Aorta (tissue), 5 donors: ENCODE measurements around the gene GP5. TPM values are rescaled to one million over a fixed set of nuclear protein-coding genes. Genes with fewer than 3 reads are reported as not detected.

Experiments used
- ATAC-seq: fragments of 200-7000 bp; cut with Tn5 transposase; one replicate; pipeline ENCODE4 v1.9.1; 2022; ENCODE audit warnings: moderate library complexity; ENCODE audit not compliant: low FRiP score
- DNase-seq, 2 donors: peaks; one replicate each; pipeline ENCODE4 v3.0.0-alpha.2; 2020
- H3K27ac ChIP-seq, 2 donors: one replicate each; pipeline ENCODE4 v1.5.1; 2013; ENCODE audit warnings: low read length in 2 of 2, mild to moderate bottlenecking in 2 of 2, moderate library complexity in 2 of 2, control low read depth in 1 of 2, inconsistent platforms in 1 of 2, low read depth in 1 of 2
- H3K27me3 ChIP-seq, 2 donors: one replicate each; pipeline ENCODE4 v1.6.1; 2013; ENCODE audit warnings: control low read depth in 1 of 2, low read length in 1 of 2, mild to moderate bottlenecking in 1 of 2, moderate library complexity in 1 of 2; ENCODE audit not compliant: insufficient read depth in 2 of 2, control insufficient read depth in 1 of 2
- H3K36me3 ChIP-seq, 2 donors: one replicate each; pipeline ENCODE4 v1.6.1; 2013; ENCODE audit warnings: control low read depth in 1 of 2, low read length in 1 of 2, mild to moderate bottlenecking in 1 of 2; ENCODE audit not compliant: insufficient read depth in 2 of 2, control insufficient read depth in 1 of 2
- H3K4me1 ChIP-seq, 2 donors: one replicate each; pipeline ENCODE4 v1.6.1; 2013; ENCODE audit warnings: low read length in 2 of 2, control low read depth in 1 of 2, mild to moderate bottlenecking in 1 of 2, moderate library complexity in 1 of 2; ENCODE audit not compliant: insufficient read depth in 2 of 2, control insufficient read depth in 1 of 2
- H3K4me3 ChIP-seq, 2 donors: one replicate each; pipeline ENCODE4 v1.5.1; 2013; ENCODE audit warnings: low read length in 2 of 2, control low read depth in 1 of 2, mild to moderate bottlenecking in 1 of 2
- H3K9me3 ChIP-seq: one replicate; pipeline ENCODE4 v1.6.1; 2013; ENCODE audit warnings: mild to moderate bottlenecking, low read length; ENCODE audit not compliant: control insufficient read depth
- WGBS, 2 donors: extraction: QIAGEN DNeasy Blood & Tissue Kit; methylation state at CpG; one replicate each; pipeline ENCODE4 v1.1.7; 2013; 5-methylcytosine and 5-hydroxymethylcytosine counted together
- intact Hi-C, 2 donors: fragments of 100-400 bp; cut with DNase I; formaldehyde crosslinking; loops; one replicate each; pipeline versions ENCODE4 v1.14.2 to v1.15.0; 2022
- polyA plus RNA-seq, 2 donors: library from polyadenylated mRNA; stranded (reverse); fragments of 200-250 nt; gene quantifications; one replicate each; pipeline ENCODE4 v1.2.3, GENCODE V29; 2013
- total RNA-seq, 2 donors: library from RNA; stranded (reverse); fragmentation: NEBNext Ultra II Directional; extraction: Animal tissue kit (Norgen Biotek cat#: 25700); gene quantifications; one replicate each; pipeline ENCODE4 v1.2.1, GENCODE V29; 2021
- donor health status: healthy with polysubstance abuse.
- donor health status: Bipolar disorder and iron deficiency.
- donor health status: DM: no; HTN: no; CAD: no.
- donor health status: DM: no; HTN: no; CAD: no.
- donor health status: DM: yes; HTN: yes; CAD: no.

Gene GP5
- total and polyA plus RNA-seq, 4 donors = 0.15 to 0.33 (median 0.19) TPM; not detected in 1

- 46% methylated on average over 10 of the region's 10 CpGs for WGBS, 2 donors
- Histone ChIP-seq H3K4me3 (no peak overlapping the region), H3K27me3 (no peaks in the 10 kb centered on the region), H3K4me1 (no peaks in the 10 kb centered on the region), H3K9me3 (no peaks in the 10 kb centered on the region), H3K27ac (no peak overlapping the region), H3K36me3 (no peaks in the 10 kb centered on the region)
- ATAC-seq = no peak
- DNase-seq = no peak
- intact Hi-C loops = loop anchor here in 1 of 2 donors (2.0 kb wide), 1 partner anchor 72 kb away; no protein-coding TSS in a partner anchor
Measured at GRCh38 chr3:194404365-194405140, 5.5 kb upstream of the GP5 start.

- Histone ChIP-seq H3K4me1 (no peaks in the 10 kb centered on the region), H3K4me3 (no peak overlapping the region), H3K27ac (no peak overlapping the region), H3K9me3 (no peaks in the 10 kb centered on the region), H3K36me3 (no peaks in the 10 kb centered on the region), H3K27me3 (no peaks in the 10 kb centered on the region)
- intact Hi-C loops = no loop called here
- ATAC-seq (no peak), DNase-seq (no peak)
- WGBS, 2 donors = 79 to 83% methylated on average over 8 of the region's 8 CpGs
Measured at GRCh38 chr3:194401868-194402329, 2.8 kb upstream of the GP5 start.

- intact Hi-C loops = no loop called here
- no peak overlapping the region for H3K4me3 ChIP-seq
- H3K27ac ChIP-seq = no peak overlapping the region
- 87 to 88% methylated on average over 9 of the region's 9 CpGs for WGBS, 2 donors
- no peaks in the 10 kb centered on the region for H3K4me1 ChIP-seq
- no peaks in the 10 kb centered on the region for H3K9me3 ChIP-seq
- DNase-seq (no peak), ATAC-seq (no peak)
- no peaks in the 10 kb centered on the region for H3K27me3 ChIP-seq
- H3K36me3 ChIP-seq = no peaks in the 10 kb centered on the region
Measured at GRCh38 chr3:194401346-194401745, 2.3 kb upstream of the GP5 start.

- WGBS, 2 donors = 87 to 88% methylated on average over 15 of the region's 15 CpGs
- H3K4me1 ChIP-seq = no peaks in the 10 kb centered on the region
- H3K27me3 ChIP-seq = no peaks in the 10 kb centered on the region
- H3K27ac ChIP-seq = no peak overlapping the region
- H3K36me3 ChIP-seq = no peaks in the 10 kb centered on the region
- H3K9me3 ChIP-seq = no peaks in the 10 kb centered on the region
- ATAC-seq (no peak), DNase-seq (no peak)
- intact Hi-C loops = no loop called here
- H3K4me3 ChIP-seq = no peak overlapping the region
Measured at GRCh38 chr3:194399874-194400411, 877 bp upstream of the GP5 start.

GRCh38 chr3:194397757-194398312 lies 1.2 kb downstream of the GP5 start:
- ATAC-seq = peak; percentile 58
- Histone ChIP-seq H3K27me3 (no peaks in the 10 kb centered on the region), H3K4me3 (no peak overlapping the region), H3K36me3 (no peaks in the 10 kb centered on the region), H3K9me3 (no peaks in the 10 kb centered on the region), H3K27ac (no peak overlapping the region), H3K4me1 (no peaks in the 10 kb centered on the region)
- 2 to 3% methylated on average over 38 of the region's 38 CpGs for WGBS, 2 donors
- no peak for DNase-seq
- intact Hi-C loops = no loop called here

- Histone ChIP-seq H3K27me3 (no peaks in the 10 kb centered on the region), H3K27ac (no peak overlapping the region), H3K4me3 (no peak overlapping the region), H3K36me3 (no peaks in the 10 kb centered on the region), H3K9me3 (no peaks in the 10 kb centered on the region), H3K4me1 (no peaks in the 10 kb centered on the region)
- 10 to 14% methylated on average over 71 to 73 of the region's 73 CpGs for WGBS, 2 donors
- DNase-seq (no peak), ATAC-seq (peak; percentile 44)
- intact Hi-C loops = no loop called here
Measured at GRCh38 chr3:194396859-194397756, 2.0 kb downstream of the GP5 start.

GRCh38 chr3:194396539-194396858 lies 2.6 kb downstream of the GP5 start:
- no peak overlapping the region for H3K27ac ChIP-seq
- intact Hi-C loops = no loop called here
- H3K4me3 ChIP-seq = no peak overlapping the region
- H3K36me3 ChIP-seq = no peaks in the 10 kb centered on the region
- H3K4me1 ChIP-seq = no peaks in the 10 kb centered on the region
- ATAC-seq (no peak), DNase-seq (no peak)
- H3K9me3 ChIP-seq = no peaks in the 10 kb centered on the region
- WGBS, 2 donors = 43 to 55% methylated on average over 13 of the region's 13 CpGs
- no peaks in the 10 kb centered on the region for H3K27me3 ChIP-seq

GRCh38 chr3:194395778-194396538 lies 3.1 kb downstream of the GP5 start:
- 83 to 86% methylated on average over 26 of the region's 26 CpGs for WGBS, 2 donors
- intact Hi-C loops = no loop called here
- peak in 1 of 2 donors; percentile 63 for DNase-seq
- peak; percentile 76 for ATAC-seq
- Histone ChIP-seq H3K27me3 (no peaks in the 10 kb centered on the region), H3K4me3 (no peak overlapping the region), H3K9me3 (no peaks in the 10 kb centered on the region), H3K36me3 (no peaks in the 10 kb centered on the region), H3K27ac (no peak overlapping the region), H3K4me1 (no peaks in the 10 kb centered on the region)
